Muscle of arm (tissue), 14 donors: ENCODE results near the gene CPB1. TPM values are rescaled to one million over a fixed set of nuclear protein-coding genes. Genes with fewer than 3 reads are reported as not detected.
"Not testable (repeated sequence)": the region's sequence is repeated elsewhere in the genome, so short reads cannot be mapped to it uniquely, and the experiment has no call there.

ENCODE experiments used
- DNase-seq: peaks from one replicate; pipeline ENCODE4 v3.0.0-alpha.2; 2013
- long read RNA-seq, 11 donors: transcript quantifications; one replicate each; lab custom pipeline, GENCODE V29; 2026
- polyA plus RNA-seq, 12 donors: library from polyadenylated mRNA; unstranded; fragments of 120-200 nt; gene quantifications; one replicate each; pipeline ENCODE4 v1.2.1, GENCODE V29; 2013; ENCODE audit not compliant: insufficient read length in 12 of 12

Gene CPB1
- polyA plus RNA-seq, result 1 to 10 TPM in 9 of 12 donors, under 1 TPM in 1, not detected in 2; 0.90 to 3.9 (median 1.3) TPM
- long read RNA-seq, donor 1, result 0 reads
- long read RNA-seq, donor 2, partial matches to known transcripts, result 0 of 4 reads
- long read RNA-seq, donor 2, other reads (novel, unspliced or antisense), result 0 of 4 reads
- long read RNA-seq, donor 3, result 0 reads
- long read RNA-seq, donor 4, result 0 reads
- long read RNA-seq, donor 5, result 0 reads
- long read RNA-seq, donor 6, result 0 reads
- long read RNA-seq, donor 7, result 0 reads
- long read RNA-seq, donor 8, partial matches to known transcripts, result 0 of 1 reads
- long read RNA-seq, donor 8, other reads (novel, unspliced or antisense), result 0 of 1 reads
- long read RNA-seq, donor 9, result 0 reads
- long read RNA-seq, donor 10, result 0 reads
- long read RNA-seq, donor 11, result 0 reads

DNA sequence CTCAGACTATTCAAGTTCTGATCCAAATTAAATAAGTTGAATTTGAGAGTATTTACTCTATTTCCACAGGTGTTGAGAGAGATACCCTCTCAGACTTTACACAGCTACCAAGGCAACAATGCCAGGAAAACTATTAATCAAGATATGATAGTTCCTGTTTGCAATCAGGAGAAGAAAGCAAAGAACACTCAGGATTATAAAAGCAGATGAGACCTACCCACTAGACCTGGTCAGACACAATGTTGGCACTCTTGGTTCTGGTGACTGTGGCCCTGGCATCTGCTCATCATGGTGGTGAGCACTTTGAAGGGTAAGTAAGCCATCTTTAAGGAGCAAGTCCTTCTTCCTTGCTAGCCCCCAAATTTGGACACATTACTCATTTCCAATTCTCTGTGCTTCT is at the start of gene CPB1:
TSS of gene CPB1 (plus strand) at position 227 of the 400 bp plus-strand sequence. CDS start at position 240, 13 bp downstream.
- DNase-seq, result no peak

DNA sequence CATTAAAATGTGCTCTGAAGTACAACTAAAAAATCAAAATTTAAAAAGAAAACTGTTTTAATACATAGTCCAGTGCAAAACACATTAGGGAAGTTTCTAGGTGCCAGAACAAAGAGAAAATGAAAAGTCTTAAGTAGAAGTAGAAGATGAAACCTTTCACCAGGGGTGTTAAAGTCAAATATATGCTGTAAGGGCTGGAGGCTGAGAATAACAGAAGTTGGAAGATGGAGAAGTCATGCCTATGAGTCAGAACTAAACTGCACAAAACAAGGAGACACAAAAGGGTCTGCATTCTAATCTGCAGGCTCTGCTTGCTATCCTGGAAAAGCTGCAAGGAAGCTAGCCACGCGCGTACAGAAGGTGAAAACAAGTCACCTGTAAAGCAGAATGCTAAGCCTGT is 48.7 kb upstream of the CPB1 start:
- no peak for DNase-seq

DNA sequence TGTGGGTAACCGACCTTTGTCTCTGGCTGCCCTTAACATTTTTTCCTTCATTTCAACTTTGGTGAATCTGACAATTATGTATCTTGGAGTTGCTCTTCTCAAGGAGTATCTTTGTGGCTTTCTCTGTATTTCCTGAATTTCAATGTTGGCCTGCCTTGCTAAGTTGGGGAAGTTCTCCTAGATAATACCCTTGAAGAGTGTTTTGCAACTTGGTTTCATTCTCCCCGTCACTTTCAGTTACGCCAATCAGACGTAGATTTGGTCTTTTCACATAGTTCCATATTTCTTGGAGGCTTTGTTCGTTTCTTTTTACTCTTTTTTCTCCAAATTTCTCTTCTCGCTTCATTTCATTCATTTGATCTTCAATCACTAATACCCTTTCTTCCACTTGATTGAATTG is 42.6 kb upstream of the CPB1 start:
- DNase-seq, result not testable (repeated sequence)

DNA sequence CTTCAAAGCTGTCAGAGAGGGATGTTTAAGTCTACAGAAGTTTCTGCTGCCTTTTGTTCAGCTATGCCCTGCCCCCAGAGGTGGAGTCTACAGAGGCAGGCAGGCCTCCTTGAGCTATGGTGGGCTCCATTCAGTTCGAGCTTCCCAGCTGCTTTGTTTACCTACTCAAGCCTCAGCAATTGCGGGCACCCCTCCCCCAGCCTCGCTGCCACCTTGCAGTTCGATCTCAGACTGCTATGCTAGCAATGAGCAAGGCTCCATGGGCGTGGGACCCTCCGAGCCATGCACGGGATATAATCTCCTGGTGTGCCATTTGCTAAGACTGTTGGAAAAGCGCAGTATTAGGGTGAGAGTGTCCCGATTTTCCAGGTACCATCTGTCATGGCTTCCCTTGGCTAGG is 41.5 kb upstream of the CPB1 start:
- not testable (repeated sequence) for DNase-seq

DNA sequence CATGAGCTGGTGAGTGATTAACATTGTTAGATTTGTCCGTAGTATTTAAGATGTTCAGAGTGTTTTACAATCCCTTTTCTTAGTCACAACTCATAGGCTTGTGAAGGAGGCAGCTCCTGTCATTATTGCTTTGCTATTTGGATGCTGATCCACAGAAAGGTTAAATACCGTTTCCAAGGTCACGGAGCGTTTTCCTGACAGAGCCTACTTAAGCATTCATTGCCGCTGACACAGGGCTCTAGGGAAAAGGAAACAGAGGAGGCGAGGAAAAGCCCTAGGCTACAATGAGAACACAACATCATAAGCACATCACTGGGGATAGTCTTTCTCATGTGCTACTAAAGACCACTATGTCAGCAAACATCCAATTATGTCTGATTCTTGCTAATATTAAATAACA is 38.5 kb upstream of the CPB1 start:
- peak; percentile 37 for DNase-seq

DNA sequence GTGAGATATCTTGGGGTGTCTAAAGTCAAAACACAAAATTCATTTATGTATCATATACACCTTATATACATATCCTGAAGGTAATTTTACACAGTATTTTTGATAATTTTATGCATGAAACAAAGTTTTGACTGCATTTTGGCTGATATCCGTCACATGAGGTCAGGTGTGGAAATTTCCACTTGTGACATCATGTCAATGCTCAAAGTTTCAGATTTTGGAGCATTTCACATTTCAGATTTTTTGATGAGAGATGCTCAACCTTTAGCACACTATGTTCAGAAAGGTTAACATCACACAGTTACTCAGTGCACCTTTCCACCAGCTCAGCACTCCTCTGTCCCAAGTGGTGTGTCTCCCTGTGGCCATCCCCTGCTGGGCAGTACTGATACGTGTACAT is 37.7 kb upstream of the CPB1 start:
- DNase-seq, result peak; percentile 13

DNA sequence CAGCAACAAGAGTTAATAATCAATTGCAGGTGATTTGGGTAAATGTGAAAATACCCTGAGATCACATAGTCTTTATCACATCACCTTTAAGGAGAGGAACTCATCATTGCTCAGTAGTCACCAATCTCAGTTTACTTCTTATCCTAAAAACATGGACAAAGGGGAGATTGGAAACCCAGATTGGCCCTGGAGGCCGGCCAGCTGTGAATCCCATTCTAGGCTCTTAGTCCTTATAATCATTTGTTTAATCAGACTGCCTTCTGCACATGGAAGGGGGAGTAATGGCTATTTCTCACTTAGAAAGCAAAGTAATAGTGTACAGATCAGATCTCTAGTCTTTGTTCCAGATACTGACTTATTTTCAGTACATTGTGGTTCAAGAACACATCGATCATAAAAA is 37.2 kb upstream of the CPB1 start:
- DNase-seq, result no peak

DNA sequence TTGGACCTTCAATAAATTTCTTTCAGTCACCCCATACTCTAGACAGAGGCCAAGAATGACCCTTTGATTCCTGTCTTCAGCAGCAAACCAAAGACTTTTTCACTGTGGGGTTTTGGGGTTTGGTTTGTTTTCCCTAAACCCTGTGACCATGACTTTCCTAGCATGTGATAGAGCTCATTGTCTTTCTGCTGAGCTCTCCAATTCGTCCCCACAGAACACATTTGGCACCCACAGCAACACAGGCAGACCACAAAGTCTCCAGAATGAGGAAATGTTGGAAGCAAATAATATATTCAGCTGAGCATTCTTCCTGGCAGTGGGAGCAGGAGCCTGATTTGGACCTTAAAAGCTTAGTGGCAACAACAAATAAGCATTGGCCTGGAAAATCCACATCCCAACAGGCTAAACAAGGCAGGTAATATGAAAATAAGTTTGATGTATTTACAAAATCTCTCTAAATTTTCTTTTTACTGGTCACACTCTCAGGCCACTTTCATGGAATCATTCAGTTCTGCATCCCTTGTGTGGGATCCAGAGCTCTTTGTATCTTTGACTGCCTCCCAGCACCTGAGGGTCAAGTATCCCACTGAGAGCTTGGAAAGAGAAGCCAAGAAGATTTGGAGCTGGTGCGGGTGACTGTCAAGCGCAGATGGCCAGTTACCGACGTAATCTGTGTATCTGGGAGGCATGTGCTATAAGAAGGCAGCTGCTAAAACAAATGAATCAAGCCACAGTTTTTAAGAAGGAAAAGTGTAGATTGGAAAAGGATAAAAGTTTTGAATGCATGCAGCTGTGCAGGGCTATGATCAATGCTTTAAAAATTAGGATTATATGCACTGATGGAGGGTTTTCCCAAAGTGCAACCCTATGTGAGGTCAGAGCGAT is 36.5 kb upstream of the CPB1 start:
- DNase-seq, result peak; percentile 94

DNA sequence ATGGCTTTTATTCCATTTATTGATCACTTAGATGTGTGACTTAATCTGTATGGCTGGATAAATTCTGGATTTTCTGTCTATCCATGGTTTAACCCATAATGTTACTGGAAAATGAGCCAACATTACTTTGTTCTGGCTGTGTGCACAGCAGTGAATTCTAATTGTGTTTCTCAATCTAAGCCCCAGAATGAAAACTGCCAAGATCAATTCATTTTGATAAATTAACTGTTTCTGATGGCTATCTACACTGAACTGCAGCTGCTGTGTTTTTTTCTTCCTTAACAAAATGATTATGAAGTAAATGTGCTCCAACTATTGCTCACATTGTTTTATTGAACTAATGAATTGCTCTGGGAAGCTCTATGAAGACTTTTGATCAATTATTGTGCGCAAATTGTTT is 35.7 kb upstream of the CPB1 start:
- DNase-seq, result peak; percentile 43

DNA sequence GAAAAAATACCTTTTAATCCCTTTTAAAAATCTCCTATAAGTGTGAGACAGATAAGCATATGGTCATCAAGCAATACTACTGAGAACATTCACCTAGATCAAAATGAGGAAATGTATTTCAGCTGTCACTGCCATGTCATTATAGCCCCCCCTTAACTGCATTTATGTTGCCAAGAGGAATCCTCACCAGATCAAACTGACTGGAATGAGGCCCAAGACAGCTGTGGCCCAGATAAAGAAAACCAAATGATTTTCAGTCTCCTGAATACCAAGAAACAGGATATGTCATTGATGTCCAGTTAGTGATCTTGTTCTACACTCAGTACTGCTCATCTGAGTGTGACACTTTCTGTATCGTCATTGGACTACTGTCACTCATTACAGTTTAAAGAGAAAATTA is 35.1 kb upstream of the CPB1 start:
- DNase-seq, result peak; percentile 17

DNA sequence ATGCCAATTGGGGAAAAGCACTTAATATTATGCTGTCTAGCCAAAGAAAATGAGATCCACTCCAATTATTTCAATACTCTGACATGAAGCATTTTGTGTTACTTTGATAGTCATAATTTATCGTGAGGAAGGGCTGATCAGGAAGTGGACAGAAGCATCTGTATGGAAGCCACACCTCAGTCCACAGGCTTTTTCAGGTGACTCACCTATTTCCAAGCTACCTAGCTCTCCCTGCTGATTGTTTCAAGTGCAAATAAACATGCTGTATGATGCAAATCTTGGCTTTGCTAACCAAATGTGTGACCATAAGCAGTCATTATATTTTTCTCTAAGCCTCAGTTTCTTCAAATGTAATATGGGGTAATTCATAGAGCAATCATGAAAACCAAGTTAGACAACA is 30.8 kb upstream of the CPB1 start:
- DNase-seq, result no peak

DNA sequence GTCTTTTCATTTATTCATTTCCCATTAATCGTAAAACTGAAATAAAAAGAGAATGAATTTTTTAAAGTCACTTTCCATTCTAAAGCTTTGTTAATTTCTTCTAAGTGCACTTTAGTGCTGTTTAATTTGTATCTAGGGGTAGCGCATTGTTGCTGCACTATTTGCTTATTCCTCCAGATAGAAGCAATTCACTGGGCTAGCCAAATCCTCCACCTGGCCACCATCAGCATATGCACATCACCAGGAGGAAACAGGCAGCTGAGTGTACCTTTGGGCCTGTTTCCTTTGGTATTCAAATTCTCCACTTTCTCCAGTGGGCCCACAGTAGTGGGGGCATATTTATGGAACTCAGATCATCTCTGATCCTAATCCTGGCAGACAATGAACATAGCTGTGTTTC is 29.8 kb upstream of the CPB1 start:
- no peak for DNase-seq

DNA sequence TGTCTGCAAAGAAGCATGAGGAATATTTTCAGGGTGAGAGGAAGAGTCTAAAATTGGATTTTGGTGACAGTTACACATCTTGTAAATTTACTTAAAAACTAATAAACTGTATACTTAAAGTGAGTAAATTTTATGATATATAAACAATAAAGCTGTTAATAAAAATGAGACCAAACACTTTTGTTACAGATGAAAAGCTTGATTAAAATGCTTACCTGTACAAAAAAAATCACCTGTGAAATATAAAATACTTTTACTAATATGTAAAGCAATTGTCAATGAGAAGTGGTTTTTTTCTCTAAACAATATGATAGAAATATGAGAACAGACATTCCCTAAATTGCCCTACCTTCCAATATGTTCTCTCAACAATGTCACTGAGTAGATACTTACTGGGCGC is 27.2 kb upstream of the CPB1 start:
- DNase-seq, result no peak

DNA sequence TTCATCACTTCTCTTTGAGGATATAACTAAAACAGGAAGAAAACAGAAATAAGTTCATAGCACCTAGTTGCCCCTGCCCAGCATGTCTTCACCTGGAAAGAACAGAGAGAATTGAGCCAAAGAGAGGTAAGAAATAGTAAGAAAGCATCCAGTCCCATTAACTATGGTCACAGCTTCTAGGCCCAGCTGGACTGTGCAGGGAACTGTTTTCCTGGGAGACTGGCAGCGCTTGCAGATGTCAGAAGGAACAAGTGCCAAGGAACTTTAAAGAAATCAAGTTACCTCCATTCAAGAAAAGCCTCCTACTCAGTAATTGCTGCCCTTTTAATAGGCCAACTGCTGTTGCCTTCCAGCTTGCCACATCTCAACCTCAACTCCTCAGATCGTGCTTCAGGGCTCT is 17.8 kb upstream of the CPB1 start:
- DNase-seq, result no peak

DNA sequence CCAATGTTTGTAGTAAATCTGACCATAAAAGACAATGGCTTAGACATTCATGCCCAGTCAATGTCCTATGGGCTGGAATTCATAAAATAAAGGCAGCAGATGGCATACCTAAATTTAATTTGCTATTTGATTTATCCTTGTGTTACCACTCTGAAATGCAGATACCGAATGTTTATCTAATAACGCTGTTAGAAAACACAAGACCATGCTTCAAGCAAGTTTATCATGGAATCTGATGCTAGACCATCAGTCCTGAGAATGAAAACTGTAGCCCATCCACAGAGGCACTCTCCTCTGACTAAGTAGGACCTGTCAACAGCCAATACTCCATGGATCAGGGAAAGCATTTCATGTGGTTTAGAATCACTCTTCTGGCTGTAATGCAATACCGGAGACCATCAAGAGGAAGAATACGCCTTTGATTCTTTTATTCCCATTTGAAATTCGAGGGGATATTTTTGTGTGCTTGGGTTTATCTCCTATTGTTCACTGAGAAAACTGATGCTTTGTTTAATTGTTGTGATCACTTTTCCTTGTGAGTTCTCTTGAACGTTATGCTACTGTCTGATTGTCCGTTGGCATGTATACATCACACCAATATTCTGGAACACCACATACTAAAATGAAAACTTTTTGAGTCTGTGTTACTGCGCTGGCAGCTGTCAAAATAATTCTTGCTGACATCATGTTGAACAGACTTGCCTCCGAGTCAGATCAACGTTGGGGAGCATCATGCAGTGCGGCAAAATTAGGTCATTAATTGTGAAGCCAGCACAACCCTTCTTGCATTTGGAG is 12.1 kb upstream of the CPB1 start:
- DNase-seq, result no peak

DNA sequence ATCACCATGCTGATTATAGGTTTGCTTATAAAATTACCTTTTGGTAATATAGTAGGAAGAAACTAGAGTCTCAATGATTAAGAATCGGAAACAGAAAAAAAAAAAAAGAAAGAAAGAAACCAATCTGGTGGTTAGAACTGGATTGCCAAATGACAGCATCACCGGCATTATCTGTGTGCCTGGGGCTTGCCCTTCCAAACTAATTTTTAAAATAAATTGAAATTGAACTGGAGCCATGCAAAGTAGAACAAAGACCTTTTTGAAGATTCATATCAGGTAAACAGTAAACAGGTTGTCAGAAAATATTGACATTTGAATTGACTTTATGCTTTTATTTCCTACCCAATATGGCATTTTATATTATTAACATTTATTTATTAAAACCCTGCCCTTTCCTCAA is 11.2 kb upstream of the CPB1 start:
- no peak for DNase-seq

DNA sequence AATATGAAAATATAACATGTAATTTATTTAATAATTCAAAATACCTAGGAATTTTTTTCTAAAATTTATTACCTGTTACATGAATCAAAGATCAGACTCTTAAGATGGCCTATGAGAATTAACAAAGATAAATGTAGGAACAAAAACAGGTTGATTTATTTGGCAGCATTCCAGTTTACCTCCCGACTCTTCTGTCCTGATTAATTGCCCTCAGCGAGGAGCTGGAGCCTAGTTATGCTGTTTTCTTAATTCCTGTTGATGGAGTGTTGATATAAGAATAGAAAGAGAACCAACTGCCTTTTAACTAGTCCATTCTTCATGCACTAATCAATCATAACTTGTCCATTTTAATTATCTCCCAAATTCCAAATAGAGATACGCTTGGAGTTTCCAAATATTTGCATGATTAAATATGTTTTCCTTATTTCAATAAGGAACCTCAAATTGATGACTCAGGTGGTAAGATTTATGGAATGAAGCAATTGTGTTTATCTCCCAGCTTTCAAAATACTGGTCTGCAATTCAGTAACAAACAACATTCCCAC is 10.6 kb upstream of the CPB1 start:
- no peak for DNase-seq

DNA sequence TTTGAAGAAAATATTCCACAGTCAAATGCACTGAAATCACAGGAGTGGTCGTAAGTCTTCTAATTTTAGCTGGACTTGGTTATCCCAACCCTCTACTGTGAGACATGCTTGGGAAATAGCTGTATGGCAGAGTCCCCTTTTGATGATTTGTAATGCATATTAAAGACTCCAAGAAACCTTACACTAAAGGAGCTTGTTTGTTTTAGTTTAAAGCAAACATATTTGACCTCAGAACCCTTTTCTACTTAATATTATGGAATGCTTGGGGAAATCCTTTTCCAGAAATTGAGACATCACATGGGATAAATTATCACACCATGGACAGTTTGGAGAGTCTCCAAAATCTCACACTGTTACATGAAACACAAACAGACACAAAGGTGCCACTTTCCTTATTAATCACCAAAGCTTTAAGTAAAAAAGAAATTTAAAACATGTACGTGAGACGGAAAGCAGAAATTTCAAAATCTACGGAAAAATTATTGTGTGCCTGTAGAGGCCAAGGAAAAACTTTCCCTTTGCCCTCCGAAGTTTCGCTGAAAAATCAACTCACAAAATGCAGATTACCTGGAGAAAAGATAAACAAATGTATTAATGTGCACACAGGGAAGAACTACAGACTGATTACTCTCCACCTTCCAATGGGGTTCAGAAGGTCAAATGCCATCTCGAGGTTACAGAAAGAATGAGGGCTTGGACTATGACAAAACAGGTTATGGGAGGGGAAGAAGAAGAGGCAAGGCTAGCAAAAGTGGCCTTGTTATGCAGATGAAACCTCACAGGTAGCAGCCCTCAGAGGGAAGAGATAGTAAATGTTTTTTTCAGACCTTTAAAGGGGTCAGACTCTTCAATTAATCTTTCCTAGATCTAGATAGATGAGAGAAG is 7.0 kb upstream of the CPB1 start:
- no peak for DNase-seq

DNA sequence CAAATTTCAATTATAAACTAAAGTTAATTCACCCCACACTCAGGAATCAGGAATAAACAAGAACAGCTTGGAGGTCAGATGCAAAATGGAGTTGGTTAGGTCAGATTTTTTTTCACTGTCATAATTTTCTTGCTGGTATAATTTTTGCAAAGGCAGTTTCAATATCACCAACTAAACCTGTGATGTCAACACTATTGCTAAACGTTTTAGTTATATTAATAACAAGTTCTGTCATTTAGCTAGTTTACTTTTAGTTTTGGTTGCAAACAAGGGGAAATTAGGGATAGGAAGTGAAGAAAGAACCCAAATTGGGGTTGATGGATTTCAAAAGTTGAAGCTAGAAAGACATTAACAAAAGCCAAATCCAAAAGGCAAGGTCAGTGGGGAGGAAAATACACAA is 4.6 kb upstream of the CPB1 start:
- no peak for DNase-seq

DNA sequence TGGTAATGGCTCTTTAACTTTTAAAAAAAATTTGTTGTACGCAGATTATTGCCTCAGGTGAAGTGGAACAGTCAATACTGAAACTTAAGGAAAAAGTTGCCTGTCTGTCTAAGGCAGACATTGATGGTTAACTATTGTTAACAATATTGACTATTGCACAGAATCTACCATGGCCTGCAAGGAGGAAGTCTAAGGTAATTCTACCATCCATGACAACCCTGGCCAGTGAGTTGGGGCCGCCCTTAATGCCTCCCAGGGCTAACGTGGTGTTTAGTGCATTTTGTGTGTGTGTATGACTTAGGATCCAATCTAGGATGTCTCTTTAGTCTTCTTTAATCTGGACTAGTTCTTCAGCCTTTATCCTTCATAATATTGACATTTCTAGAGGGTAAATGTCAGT is 2.1 kb upstream of the CPB1 start:
- no peak for DNase-seq

DNA sequence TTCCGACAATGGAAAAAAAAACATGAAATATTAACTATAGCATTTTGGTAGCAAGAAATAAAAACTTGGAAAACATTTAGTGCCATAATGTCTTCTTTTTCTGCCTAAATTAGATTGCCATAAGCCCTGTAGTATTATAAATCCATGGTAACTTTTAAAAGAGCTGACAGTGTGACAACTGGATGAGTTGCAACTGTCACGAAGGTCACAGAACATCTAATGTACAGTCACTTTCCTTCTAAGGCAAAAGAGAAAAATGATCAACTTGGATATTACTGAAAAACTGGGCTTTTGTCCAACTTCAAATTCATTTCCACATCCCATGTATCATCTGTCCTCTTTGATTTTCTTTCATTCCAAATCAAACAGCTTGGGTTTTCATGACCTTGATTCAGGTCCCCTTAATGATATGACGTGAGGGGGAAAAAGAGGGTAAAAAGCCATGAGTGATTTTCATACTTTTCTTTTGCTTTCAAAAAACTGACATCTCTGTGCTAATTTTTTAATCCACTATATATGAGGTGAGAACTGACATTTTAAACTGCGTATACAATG is 602 bp downstream of the CPB1 start:
- no peak for DNase-seq
